ENCODE results near the gene EFR3B. TPM values are rescaled to one million over a fixed set of nuclear protein-coding genes. Genes with fewer than 3 reads are reported as not detected.

EFR3B gene
- total RNA-seq, 2 donors from 2014 or later = 11.0 to 11.8 TPM

DNA sequence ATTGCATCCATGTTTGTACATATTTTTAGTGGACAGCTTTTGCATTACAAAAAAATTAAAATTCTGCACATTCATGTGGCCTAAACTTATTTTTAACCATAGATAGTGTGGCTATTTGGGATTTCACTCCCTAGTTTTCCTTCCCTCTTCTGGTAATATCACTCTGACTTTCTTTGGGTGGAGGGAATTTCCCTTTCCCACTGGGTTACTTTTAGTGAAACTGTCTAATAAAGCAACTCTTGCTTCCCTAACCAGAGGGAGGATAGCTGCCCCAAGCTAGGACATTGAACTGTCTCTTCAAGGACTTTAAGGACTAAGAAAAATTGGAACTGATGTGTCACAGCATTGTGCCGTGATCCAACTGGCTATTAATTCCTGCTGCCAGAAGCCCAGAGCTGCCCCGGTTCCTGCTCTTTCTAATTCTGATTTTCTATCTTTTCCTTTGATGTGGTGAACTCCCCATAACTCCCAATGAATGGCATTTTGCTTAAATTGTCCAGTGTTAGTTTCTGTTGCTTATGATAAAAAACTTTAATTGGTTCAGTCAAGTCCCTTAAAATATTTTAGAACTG lies 20.0 kb upstream of the EFR3B start:
- H3K9me3 ChIP-seq (ENCODE audit: control insufficient read depth, low read length) = no peaks in the 10 kb centered on the region
- no peak for TF ChIP-seq CTCF (conservative IDR thresholded peaks at IDR 0.05)
- WGBS, 2 experiments (ENCODE audit: insufficient coverage in 1 of 2, insufficient read length in 1 of 2) = 92 to 96% methylated on average over 2 of the region's 2 CpGs
- H3K27me3 ChIP-seq (ENCODE audit: control insufficient read depth, insufficient read depth, low read length, poor library complexity, severe bottlenecking) = no peaks in the 10 kb centered on the region
- H3K36me3 ChIP-seq (ENCODE audit: control insufficient read depth, insufficient read depth, low read length) = no peaks in the 10 kb centered on the region
- H3K9ac ChIP-seq (ENCODE audit: extremely low read depth, low read length, poor library complexity, severe bottlenecking) = no peak overlapping the region
- H3K4me3 Mint-ChIP-seq = no peak overlapping the region
- H3K4me1 ChIP-seq (ENCODE audit: control insufficient read depth, insufficient read depth, low read length) = no peaks in the 10 kb centered on the region
- no peak overlapping the region for H3K4me3 ChIP-seq (ENCODE audit: low read length)
- no peak overlapping the region for H3K27ac ChIP-seq (ENCODE audit: low read depth, low read length)
- H3K9me3 Mint-ChIP-seq = no peaks in the 10 kb centered on the region
- no peaks in the 10 kb centered on the region for H3K27me3 Mint-ChIP-seq (ENCODE audit: insufficient read depth)
- DNase-seq = no peak
- no peak overlapping the region for H3K27ac Mint-ChIP-seq
- H3K36me3 Mint-ChIP-seq (ENCODE audit: low read depth) = no peaks in the 10 kb centered on the region
- no peaks in the 10 kb centered on the region for H3K4me1 Mint-ChIP-seq

- H3K9me3 Mint-ChIP-seq = no peaks in the 10 kb centered on the region
- no peak overlapping the region for H3K27ac Mint-ChIP-seq
- no peaks in the 10 kb centered on the region for H3K4me1 Mint-ChIP-seq
- Histone ChIP-seq H3K27ac (ENCODE audit: low read depth, low read length) (no peak overlapping the region), H3K36me3 (ENCODE audit: control insufficient read depth, insufficient read depth, low read length) (no peaks in the 10 kb centered on the region), H3K4me1 (ENCODE audit: control insufficient read depth, insufficient read depth, low read length) (no peaks in the 10 kb centered on the region), H3K9ac (ENCODE audit: extremely low read depth, low read length, poor library complexity, severe bottlenecking) (no peak overlapping the region), H3K9me3 (ENCODE audit: control insufficient read depth, low read length) (no peaks in the 10 kb centered on the region), H3K27me3 (ENCODE audit: control insufficient read depth, insufficient read depth, low read length, poor library complexity, severe bottlenecking) (no peaks in the 10 kb centered on the region), H3K4me3 (ENCODE audit: low read length) (no peak overlapping the region)
- H3K36me3 Mint-ChIP-seq (ENCODE audit: low read depth) = no peaks in the 10 kb centered on the region
- H3K4me3 Mint-ChIP-seq = no peak overlapping the region
- DNase-seq = no peak
- H3K27me3 Mint-ChIP-seq (ENCODE audit: insufficient read depth) = no peaks in the 10 kb centered on the region
- 89 to 90% methylated on average over 4 to 6 of the region's 7 CpGs for WGBS, 2 experiments (ENCODE audit: insufficient coverage in 1 of 2, insufficient read length in 1 of 2)
- TF ChIP-seq CTCF (conservative IDR thresholded peaks at IDR 0.05) = no peak
These were observed 18.5 kb upstream of the EFR3B start for GRCh38 chr2:25023333-25023732.

GRCh38 chr2:25025229-25026007 lies 16.5 kb upstream of the EFR3B start:
- no peak overlapping the region for H3K4me3 ChIP-seq (ENCODE audit: low read length)
- no peak overlapping the region for H3K9ac ChIP-seq (ENCODE audit: extremely low read depth, low read length, poor library complexity, severe bottlenecking)
- no peaks in the 10 kb centered on the region for H3K9me3 Mint-ChIP-seq
- H3K4me1 Mint-ChIP-seq = no peaks in the 10 kb centered on the region
- no peak for DNase-seq
- H3K9me3 ChIP-seq (ENCODE audit: control insufficient read depth, low read length) = no peaks in the 10 kb centered on the region
- no peak overlapping the region for H3K27ac Mint-ChIP-seq
- H3K27me3 ChIP-seq (ENCODE audit: control insufficient read depth, insufficient read depth, low read length, poor library complexity, severe bottlenecking) = no peaks in the 10 kb centered on the region
- no peak overlapping the region for H3K4me3 Mint-ChIP-seq
- no peak overlapping the region for H3K27ac ChIP-seq (ENCODE audit: low read depth, low read length)
- no peaks in the 10 kb centered on the region for H3K4me1 ChIP-seq (ENCODE audit: control insufficient read depth, insufficient read depth, low read length)
- no peak for TF ChIP-seq CTCF (conservative IDR thresholded peaks at IDR 0.05)
- no peaks in the 10 kb centered on the region for H3K36me3 ChIP-seq (ENCODE audit: control insufficient read depth, insufficient read depth, low read length)
- H3K36me3 Mint-ChIP-seq (ENCODE audit: low read depth) = no peaks in the 10 kb centered on the region
- H3K27me3 Mint-ChIP-seq (ENCODE audit: insufficient read depth) = no peaks in the 10 kb centered on the region
- 97 to 98% methylated on average over 4 to 5 of the region's 6 CpGs for WGBS, 2 experiments (ENCODE audit: insufficient coverage in 1 of 2, insufficient read length in 1 of 2)

Measured in endodermal cell (in vitro differentiated cells).